HT1080 (cell line): ENCODE measurements around the gene CCDC78. TPM values are rescaled to one million over a fixed set of nuclear protein-coding genes. Genes with fewer than 3 reads are reported as not detected.

Experiments
- DNase-seq: peaks from one replicate; pipeline ENCODE4 v3.0.0-alpha.2; 2015; ENCODE audit warnings: low read depth
- total RNA-seq: library from RNA; depleted of rRNA; stranded (reverse); fragments of >200 nt; shearing (Covaris generic); gene quantifications from 2 replicates; pipeline ENCODE4 v1.2.3, GENCODE V29; 2014

The CCDC78 gene
- total RNA-seq, 1 experiment from 2014 or later: 4.6 TPM

GRCh38 chr16:740459-740763, 14.2 kb upstream of the CCDC78 start:
- no peak for DNase-seq

- DNase-seq: no peak
Measured at GRCh38 chr16:739560-740458, 13.6 kb upstream of the CCDC78 start.

GRCh38 chr16:736936-737481, 10.8 kb upstream of the CCDC78 start:
- no peak for DNase-seq

- DNase-seq: no peak
Measured at GRCh38 chr16:735982-736453, 9.8 kb upstream of the CCDC78 start.

GRCh38 chr16:734981-735881, 9.0 kb upstream of the CCDC78 start:
- no peak for DNase-seq

- no peak for DNase-seq
Measured at GRCh38 chr16:734208-734980, 8.2 kb upstream of the CCDC78 start.

- DNase-seq: no peak
Measured at GRCh38 chr16:733382-734207, 7.4 kb upstream of the CCDC78 start.

GRCh38 chr16:732936-733335, 6.7 kb upstream of the CCDC78 start:
- DNase-seq: no peak

- no peak for DNase-seq
Measured at GRCh38 chr16:732332-732731, 6.1 kb upstream of the CCDC78 start.

GRCh38 chr16:730666-731509, 4.6 kb upstream of the CCDC78 start:
- DNase-seq: no peak

- DNase-seq: no peak
Measured at GRCh38 chr16:729768-730665, 3.8 kb upstream of the CCDC78 start.

- no peak for DNase-seq
Measured at GRCh38 chr16:728890-729744, 2.9 kb upstream of the CCDC78 start.

- peak; percentile 83 for DNase-seq
Measured at GRCh38 chr16:728131-728889, 2.1 kb upstream of the CCDC78 start.

GRCh38 chr16:727291-727977, 1.2 kb upstream of the CCDC78 start:
- no peak for DNase-seq

GRCh38 chr16:726188-726437, 130 bp downstream of the CCDC78 start:
- no peak for DNase-seq

- no peak for DNase-seq
Measured at GRCh38 chr16:725463-726187, 618 bp downstream of the CCDC78 start.
